A549 treated with Hydrocortisone at 1 μM for 4 hours (cell line): Measurements from ENCODE around the gene GRIK5. TPM values are rescaled to one million over a fixed set of nuclear protein-coding genes. Genes with fewer than 3 reads are reported as not detected.

Experiments used
- total RNA-seq: library from RNA; stranded (reverse); fragments of 200-300 nt; extraction: Qiagen RNA extraction; gene quantifications from 5 replicates; pipeline ENCODE4 v1.2.3, GENCODE V29; 2022

GRIK5 gene, protein sequence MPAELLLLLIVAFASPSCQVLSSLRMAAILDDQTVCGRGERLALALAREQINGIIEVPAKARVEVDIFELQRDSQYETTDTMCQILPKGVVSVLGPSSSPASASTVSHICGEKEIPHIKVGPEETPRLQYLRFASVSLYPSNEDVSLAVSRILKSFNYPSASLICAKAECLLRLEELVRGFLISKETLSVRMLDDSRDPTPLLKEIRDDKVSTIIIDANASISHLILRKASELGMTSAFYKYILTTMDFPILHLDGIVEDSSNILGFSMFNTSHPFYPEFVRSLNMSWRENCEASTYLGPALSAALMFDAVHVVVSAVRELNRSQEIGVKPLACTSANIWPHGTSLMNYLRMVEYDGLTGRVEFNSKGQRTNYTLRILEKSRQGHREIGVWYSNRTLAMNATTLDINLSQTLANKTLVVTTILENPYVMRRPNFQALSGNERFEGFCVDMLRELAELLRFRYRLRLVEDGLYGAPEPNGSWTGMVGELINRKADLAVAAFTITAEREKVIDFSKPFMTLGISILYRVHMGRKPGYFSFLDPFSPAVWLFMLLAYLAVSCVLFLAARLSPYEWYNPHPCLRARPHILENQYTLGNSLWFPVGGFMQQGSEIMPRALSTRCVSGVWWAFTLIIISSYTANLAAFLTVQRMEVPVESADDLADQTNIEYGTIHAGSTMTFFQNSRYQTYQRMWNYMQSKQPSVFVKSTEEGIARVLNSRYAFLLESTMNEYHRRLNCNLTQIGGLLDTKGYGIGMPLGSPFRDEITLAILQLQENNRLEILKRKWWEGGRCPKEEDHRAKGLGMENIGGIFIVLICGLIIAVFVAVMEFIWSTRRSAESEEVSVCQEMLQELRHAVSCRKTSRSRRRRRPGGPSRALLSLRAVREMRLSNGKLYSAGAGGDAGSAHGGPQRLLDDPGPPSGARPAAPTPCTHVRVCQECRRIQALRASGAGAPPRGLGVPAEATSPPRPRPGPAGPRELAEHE
- total RNA-seq = 0.38 to 0.52 TPM (median 0.48 TPM) in 5 replicates

GRCh38 chr19:42069619-42070351 lies at the start of gene GRIK5:
GRIK5 (minus strand) TSS chr19:42070206; CDS start chr19:42065770, 4,436 bp downstream.

DNA sequence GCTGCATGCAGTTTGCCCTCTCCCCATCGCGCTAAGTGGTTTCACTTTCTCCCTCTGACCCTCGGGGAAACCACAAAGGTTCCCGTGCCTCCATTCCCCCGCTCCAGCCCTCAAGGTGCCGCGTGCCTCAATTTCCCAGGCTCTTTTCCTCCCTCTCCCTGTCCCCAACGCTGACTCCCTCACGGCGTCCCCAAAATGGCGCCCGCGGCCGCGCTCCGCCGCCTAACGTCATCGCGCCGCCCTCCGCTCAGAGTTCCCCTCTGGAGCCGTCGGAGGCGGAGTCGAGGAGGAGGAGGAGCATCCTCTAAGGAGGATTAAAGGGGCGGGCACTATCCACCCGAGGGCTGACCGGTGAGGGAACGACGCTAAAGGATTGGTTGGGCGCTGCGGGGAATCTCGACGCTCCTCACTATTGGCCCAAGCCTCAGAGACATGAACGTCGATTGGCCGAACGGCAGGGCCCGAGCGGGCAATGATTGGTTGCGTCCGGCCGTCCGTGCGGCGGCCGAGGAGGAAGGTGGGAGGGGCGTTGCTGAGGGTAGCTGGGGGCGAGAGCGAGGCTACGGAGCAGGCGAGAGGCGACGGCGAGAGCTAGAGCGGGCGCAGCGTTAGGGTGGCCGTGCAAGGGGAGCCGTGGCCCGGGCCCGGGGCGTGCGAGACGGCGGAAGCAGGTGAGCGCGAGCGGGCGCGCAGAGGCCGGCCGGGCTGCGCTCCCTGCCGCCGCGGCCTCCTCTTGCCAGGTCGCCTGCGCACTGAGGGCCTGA lies 5.8 kb upstream of the GRIK5 start, which contains the start of gene ZNF574:
TSS of gene ZNF574 (plus strand) at position 551 of the 764 bp plus-strand sequence. CDS start 2,441 bp downstream, outside the sequence.

GRCh38 chr19:41993612-41994483 lies 76.2 kb downstream of the GRIK5 start, which contains the start of gene ATP1A3:
ATP1A3 (minus strand) TSS chr19:41994230; CDS start chr19:41994076, 154 bp downstream.

GRCh38 chr19:41959056-41960053 lies 110.7 kb downstream of the GRIK5 start, which contains the start of gene RABAC1:
RABAC1 (minus strand) TSS chr19:41959321; CDS start chr19:41959292, 29 bp downstream.

Other genes starting within 250 kb of the GRIK5 start
- gene LYPD4, start 225.5 kb downstream of the GRIK5 start, total RNA-seq = not detected in 5 replicates
- gene DMRTC2, start 225.2 kb downstream of the GRIK5 start, total RNA-seq = not detected in 5 replicates
- 7,675 to 10,466 TPM (median 9,473 TPM) in 5 replicates for gene RPS19, start 210.0 kb downstream of the GRIK5 start, total RNA-seq
- gene CD79A, start 192.9 kb downstream of the GRIK5 start, total RNA-seq = 0.70 to 1.2 TPM (median 0.95 TPM) in 5 replicates
- 84.5 to 116 TPM (median 100 TPM) in 5 replicates for gene ARHGEF1, start 187.0 kb downstream of the GRIK5 start, total RNA-seq
- gene ERFL, start 141.8 kb downstream of the GRIK5 start, total RNA-seq = 0.20 to 0.39 TPM (median 0.30 TPM) in 5 replicates
- gene RABAC1, start 110.9 kb downstream of the GRIK5 start, total RNA-seq = 192 to 280 TPM (median 239 TPM) in 5 replicates
- 4.0 to 4.6 TPM (median 4.2 TPM) in 5 replicates for gene ATP1A3, start 76.0 kb downstream of the GRIK5 start, total RNA-seq
- gene ZNF574, start 6.0 kb upstream of the GRIK5 start, total RNA-seq = 32.0 to 38.0 TPM (median 35.5 TPM) in 5 replicates
- 0.33 to 0.80 TPM (median 0.70 TPM) in 5 replicates for gene POU2F2, start 62.2 kb upstream of the GRIK5 start, total RNA-seq
- gene DEDD2, start 147.5 kb upstream of the GRIK5 start, total RNA-seq = 59.0 to 69.4 TPM (median 63.5 TPM) in 5 replicates
- 18.7 to 20.1 TPM (median 20.0 TPM) in 5 replicates for gene ZNF526, start 150.1 kb upstream of the GRIK5 start, total RNA-seq
- gene GSK3A, start 172.4 kb upstream of the GRIK5 start, total RNA-seq = 118 to 151 TPM (median 144 TPM) in 5 replicates
- 105 to 120 TPM (median 116 TPM) in 5 replicates for gene ERF, start 184.9 kb upstream of the GRIK5 start, total RNA-seq
- 43.1 to 51.1 TPM (median 46.7 TPM) in 5 replicates for gene CIC, start 199.0 kb upstream of the GRIK5 start, total RNA-seq
- gene PRR19, start 231.9 kb upstream of the GRIK5 start, total RNA-seq = 3.3 to 4.2 TPM (median 3.7 TPM) in 5 replicates
- 111 to 151 TPM (median 145 TPM) in 5 replicates for gene PAFAH1B3, start 232.4 kb upstream of the GRIK5 start, total RNA-seq
- 3.2 to 4.0 TPM (median 3.9 TPM) in 5 replicates for gene TMEM145, start 243.1 kb upstream of the GRIK5 start, total RNA-seq